OCI-LY1 (cell line): ENCODE measurements around the gene RPUSD4.

Source experiments
- H2AFZ ChIP-seq: fragments of 200-600 bp; sonication (generic), shearing (Covaris generic); 2 replicates; pipeline ENCODE4 v1.6.0; 2014; ENCODE audit warnings: antibody characterized with exemption, mild to moderate bottlenecking, low read length
- H3F3A ChIP-seq: fragments of 200-600 bp; sonication (generic), shearing (Covaris generic); 2 replicates; pipeline ENCODE4 v1.6.0; 2014; ENCODE audit warnings: mild to moderate bottlenecking, antibody characterized with exemption, low read length, moderate library complexity; ENCODE audit not compliant: insufficient read depth
- H3K27ac ChIP-seq: fragments of 200-600 bp; sonication (generic); 2 replicates; pipeline ENCODE4 v1.5.1; 2014; ENCODE audit warnings: low read length, mixed run types, mild to moderate bottlenecking, low read depth; ENCODE audit not compliant: poor library complexity, severe bottlenecking
- H3K27me3 ChIP-seq: fragments of 200-600 bp; sonication (generic); 2 replicates; pipeline ENCODE4 v1.6.0; 2014; ENCODE audit warnings: antibody characterized with exemption, mild to moderate bottlenecking, low read length, moderate library complexity; ENCODE audit not compliant: insufficient read depth
- H3K36me3 ChIP-seq: fragments of 200-600 bp; sonication (generic); 2 replicates; pipeline ENCODE4 v1.6.1; 2014; ENCODE audit warnings: mild to moderate bottlenecking, antibody characterized with exemption, low read length, moderate library complexity, mixed read lengths; ENCODE audit not compliant: insufficient read depth
- H3K4me1 ChIP-seq: fragments of 200-600 bp; sonication (generic); 2 replicates; pipeline ENCODE4 v1.5.1; 2014; ENCODE audit warnings: mild to moderate bottlenecking, low read length, moderate library complexity; ENCODE audit not compliant: insufficient read depth, severe bottlenecking
- H3K4me2 ChIP-seq: fragments of 200-600 bp; sonication (generic), shearing (Covaris generic); 2 replicates; pipeline ENCODE4 v1.6.1; 2014; ENCODE audit warnings: low read length
- H3K4me3 ChIP-seq: fragments of 200-600 bp; sonication (generic); 2 replicates; pipeline ENCODE4 v1.5.1; 2014; ENCODE audit warnings: low read length, low read depth, mild to moderate bottlenecking, mixed read lengths; ENCODE audit not compliant: poor library complexity, severe bottlenecking
- H3K79me2 ChIP-seq: fragments of 200-600 bp; shearing (Covaris generic); 2 replicates; pipeline ENCODE4 v1.6.1; 2016; ENCODE audit warnings: mixed run types, low read length, mixed read lengths; ENCODE audit not compliant: insufficient read depth
- H3K9ac ChIP-seq: fragments of 200-600 bp; sonication (generic), shearing (Covaris generic); 2 replicates; pipeline ENCODE4 v1.6.1; 2014; ENCODE audit warnings: mild to moderate bottlenecking, low read length, mixed read lengths
- H3K9me2 ChIP-seq: fragments of 200-600 bp; sonication (generic), shearing (Covaris generic); 2 replicates; pipeline ENCODE4 v1.6.1; 2014; ENCODE audit warnings: low read depth, mild to moderate bottlenecking, low read length, mixed read lengths
- H3K9me3 ChIP-seq: fragments of 200-600 bp; shearing (Covaris generic); 2 replicates; pipeline ENCODE4 v1.6.1; 2014; ENCODE audit warnings: low read length, mixed read lengths
- H4K20me1 ChIP-seq: fragments of 200-600 bp; sonication (generic), shearing (Covaris generic); 2 replicates; pipeline ENCODE4 v1.6.0; 2016; ENCODE audit warnings: mild to moderate bottlenecking, low read length; ENCODE audit not compliant: insufficient read depth
- EZH2 ChIP-seq: fragments of 200-600 bp; sonication (generic), shearing (Covaris generic); IDR thresholded peaks from 2 replicates; pipeline ENCODE4 v1.8.0; 2017; ENCODE audit warnings: borderline replicate concordance, mixed run types, mild to moderate bottlenecking, antibody characterized with exemption, low read length, moderate library complexity, mixed read lengths
- TF ChIP-seq, protein P1 (sequence below): fragments of 200-600 bp; sonication (generic), shearing (Covaris generic); IDR thresholded peaks from 2 replicates; pipeline ENCODE4 v1.5.1; 2017; ENCODE audit warnings: mild to moderate bottlenecking, antibody characterized with exemption, low read length, moderate library complexity, mixed read lengths

The RPUSD4 gene

DNA sequence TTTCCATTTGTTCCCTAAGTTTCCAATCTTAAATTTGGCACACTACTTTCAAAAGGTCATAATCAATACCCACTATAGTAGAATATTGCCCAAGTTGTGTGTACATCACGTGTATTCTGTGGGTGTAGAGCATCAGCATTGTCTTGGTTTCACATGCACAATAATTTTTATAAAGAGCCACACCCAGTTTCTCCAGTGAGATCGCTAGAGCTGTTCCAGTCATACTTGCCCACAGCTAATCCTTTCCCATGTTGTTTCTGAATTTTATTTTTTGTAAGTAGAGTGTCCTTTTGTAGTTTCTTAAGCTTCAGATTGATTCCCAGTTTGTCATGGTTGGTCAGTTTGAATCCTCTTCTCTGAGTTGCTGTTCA is 13.8 kb upstream of the RPUSD4 start:
- no peak overlapping the region for H3K27ac ChIP-seq
- no peaks in the 10 kb centered on the region for H4K20me1 ChIP-seq
- no peaks in the 10 kb centered on the region for H3K4me1 ChIP-seq
- H3K4me3 ChIP-seq, result no peak overlapping the region
- H3K9ac ChIP-seq, result no peak overlapping the region
- no peaks in the 10 kb centered on the region for H3F3A ChIP-seq
- no peaks in the 10 kb centered on the region for H3K9me2 ChIP-seq
- no peak overlapping the region for H2AFZ ChIP-seq
- H3K27me3 ChIP-seq, result no peaks in the 10 kb centered on the region
- no peak for TF ChIP-seq EZH2
- H3K36me3 ChIP-seq, result 0 out of 2 replicates have a peak, but pooled peaks cover 5% of the 10 kb centered on the region
- no peaks in the 10 kb centered on the region for H3K9me3 ChIP-seq
- H3K4me2 ChIP-seq, result no peak overlapping the region
- peaks cover 3% of the 10 kb centered on the region; the same call in 1 of the 2 replicates for H3K79me2 ChIP-seq

- Histone ChIP-seq H3K4me1 (no peaks in the 10 kb centered on the region), H3K27ac (no peak overlapping the region), H3K9me2 (no peaks in the 10 kb centered on the region), H4K20me1 (no peaks in the 10 kb centered on the region), H3K4me2 (no peak overlapping the region), H2AFZ (no peak overlapping the region), H3K27me3 (no peaks in the 10 kb centered on the region), H3K4me3 (no peak overlapping the region), H3F3A (no peaks in the 10 kb centered on the region), H3K9me3 (no peaks in the 10 kb centered on the region), H3K79me2 (peaks cover 3% of the 10 kb centered on the region; the same call in 1 of the 2 replicates), H3K9ac (no peak overlapping the region), H3K36me3 (0 out of 2 replicates have a peak, but pooled peaks cover 5% of the 10 kb centered on the region)
- TF ChIP-seq, protein P1, sequence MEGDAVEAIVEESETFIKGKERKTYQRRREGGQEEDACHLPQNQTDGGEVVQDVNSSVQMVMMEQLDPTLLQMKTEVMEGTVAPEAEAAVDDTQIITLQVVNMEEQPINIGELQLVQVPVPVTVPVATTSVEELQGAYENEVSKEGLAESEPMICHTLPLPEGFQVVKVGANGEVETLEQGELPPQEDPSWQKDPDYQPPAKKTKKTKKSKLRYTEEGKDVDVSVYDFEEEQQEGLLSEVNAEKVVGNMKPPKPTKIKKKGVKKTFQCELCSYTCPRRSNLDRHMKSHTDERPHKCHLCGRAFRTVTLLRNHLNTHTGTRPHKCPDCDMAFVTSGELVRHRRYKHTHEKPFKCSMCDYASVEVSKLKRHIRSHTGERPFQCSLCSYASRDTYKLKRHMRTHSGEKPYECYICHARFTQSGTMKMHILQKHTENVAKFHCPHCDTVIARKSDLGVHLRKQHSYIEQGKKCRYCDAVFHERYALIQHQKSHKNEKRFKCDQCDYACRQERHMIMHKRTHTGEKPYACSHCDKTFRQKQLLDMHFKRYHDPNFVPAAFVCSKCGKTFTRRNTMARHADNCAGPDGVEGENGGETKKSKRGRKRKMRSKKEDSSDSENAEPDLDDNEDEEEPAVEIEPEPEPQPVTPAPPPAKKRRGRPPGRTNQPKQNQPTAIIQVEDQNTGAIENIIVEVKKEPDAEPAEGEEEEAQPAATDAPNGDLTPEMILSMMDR, result no peak
- no peak for TF ChIP-seq EZH2
These were observed 13.3 kb upstream of the RPUSD4 start for GRCh38 chr11:126224647-126225294.

- Histone ChIP-seq H3F3A (no peaks in the 10 kb centered on the region), H3K9me2 (no peaks in the 10 kb centered on the region), H3K9ac (no peak overlapping the region), H3K79me2 (0 out of 2 replicates have a peak, but pooled peaks cover 1% of the 10 kb centered on the region), H4K20me1 (no peaks in the 10 kb centered on the region), H3K4me2 (no peak overlapping the region), H3K36me3 (0 out of 2 replicates have a peak, but pooled peaks cover 5% of the 10 kb centered on the region), H3K4me1 (peaks cover 15% of the 10 kb centered on the region), H3K4me3 (no peak overlapping the region), H3K27ac (no peak overlapping the region), H3K27me3 (no peaks in the 10 kb centered on the region), H2AFZ (no peak overlapping the region), H3K9me3 (no peaks in the 10 kb centered on the region)
- no peak for TF ChIP-seq EZH2
- TF ChIP-seq, protein P1, result no peak
These were observed 8.1 kb upstream of the RPUSD4 start for GRCh38 chr11:126219547-126219946.

DNA sequence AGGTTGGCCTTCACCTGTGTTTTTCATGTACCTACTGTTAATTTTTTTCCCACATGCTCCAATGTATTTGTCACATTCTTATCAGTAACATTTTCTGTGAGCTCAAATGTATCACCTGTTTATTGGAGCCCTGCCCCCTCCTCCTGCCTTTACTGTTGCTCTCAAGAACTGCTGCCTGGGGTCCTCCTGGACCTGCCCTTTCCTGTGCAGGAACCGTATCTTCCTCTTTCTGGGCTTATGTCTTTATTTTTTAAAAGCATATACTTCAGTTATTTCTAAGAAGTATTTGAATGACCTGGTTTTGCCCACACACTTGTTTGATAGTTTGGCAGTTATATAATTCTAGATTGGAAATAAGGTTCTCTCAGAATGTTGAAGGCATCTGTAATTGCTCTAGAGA is 6.0 kb upstream of the RPUSD4 start:
- Histone ChIP-seq H3K79me2 (peaks cover 12% of the 10 kb centered on the region; the same call in 1 of the 2 replicates), H3K27ac (no peak overlapping the region)

More for the DNA sequence above, 6.0 kb upstream of the RPUSD4 start:
- H3K9me2 ChIP-seq, result no peaks in the 10 kb centered on the region
- H3K9ac ChIP-seq, result no peak overlapping the region
- no peaks in the 10 kb centered on the region for H3K27me3 ChIP-seq
- no peak overlapping the region for H3K4me2 ChIP-seq
- no peaks in the 10 kb centered on the region for H3K9me3 ChIP-seq
- no peaks in the 10 kb centered on the region for H4K20me1 ChIP-seq
- 0 out of 2 replicates have a peak, but pooled peaks cover 5% of the 10 kb centered on the region for H3K36me3 ChIP-seq
- no peak for TF ChIP-seq EZH2
- TF ChIP-seq, protein P1, result no peak
- peaks cover 24% of the 10 kb centered on the region for H3K4me1 ChIP-seq
- H3F3A ChIP-seq, result no peaks in the 10 kb centered on the region
- no peak overlapping the region for H2AFZ ChIP-seq
- no peak overlapping the region for H3K4me3 ChIP-seq
